Liver (tissue), 9 donors: Measurements from ENCODE around the gene CHST12. TPM values are rescaled to one million over a fixed set of nuclear protein-coding genes. Genes with fewer than 3 reads are reported as not detected.
"Not testable (repeated sequence)": the region's sequence is repeated elsewhere in the genome, so short reads cannot be mapped to it uniquely, and the experiment has no call there.

Experiments
- DNase-seq: peaks from one replicate; pipeline ENCODE4 v3.0.0-alpha.2; 2017; ENCODE audit warnings: low spot score
- H3K27ac ChIP-seq, 2 donors: one replicate each; pipeline ENCODE4 v1.7.0; 2013; ENCODE audit warnings: inconsistent platforms in 2 of 2, low read length in 2 of 2, control low read depth in 1 of 2, low read depth in 1 of 2, mild to moderate bottlenecking in 1 of 2
- H3K27me3 ChIP-seq, 4 donors: one replicate each; pipeline versions ENCODE4 v1.6.1 to v1.7.0; 2013; ENCODE audit warnings: low read length in 3 of 4, inconsistent platforms in 1 of 4, mild to moderate bottlenecking in 1 of 4, moderate library complexity in 1 of 4; ENCODE audit not compliant: control insufficient read depth in 4 of 4, insufficient read depth in 4 of 4
- H3K36me3 ChIP-seq, 4 donors: one replicate each; pipeline versions ENCODE4 v1.6.1 to v1.7.0; 2013; ENCODE audit warnings: low read length in 3 of 4, mild to moderate bottlenecking in 3 of 4, low read depth in 1 of 4, moderate library complexity in 1 of 4; ENCODE audit not compliant: control insufficient read depth in 4 of 4, insufficient read depth in 3 of 4
- H3K4me1 ChIP-seq, 4 donors: one replicate each; pipeline versions ENCODE4 v1.6.1 to v1.7.0; 2013; ENCODE audit warnings: low read length in 3 of 4, mild to moderate bottlenecking in 3 of 4, moderate library complexity in 1 of 4; ENCODE audit not compliant: control insufficient read depth in 4 of 4, insufficient read depth in 4 of 4
- H3K4me3 ChIP-seq, 3 donors: one replicate each; pipeline versions ENCODE4 v1.6.1 to v1.7.0; 2013; ENCODE audit warnings: low read length in 3 of 3, control low read depth in 1 of 3, low read depth in 1 of 3, mild to moderate bottlenecking in 1 of 3
- H3K9ac ChIP-seq, 2 donors: one replicate each; pipeline ENCODE4 v1.7.0; 2013; ENCODE audit warnings: low read length in 2 of 2, mild to moderate bottlenecking in 2 of 2, moderate library complexity in 2 of 2, control low read depth in 1 of 2, low read depth in 1 of 2
- H3K9me3 ChIP-seq, 4 donors: one replicate each; pipeline versions ENCODE4 v1.6.1 to v1.7.0; 2013; ENCODE audit warnings: low read length in 3 of 4; ENCODE audit not compliant: control insufficient read depth in 4 of 4
- EGR1 ChIP-seq, 2 donors: IDR thresholded peaks; 2 replicates each; pipeline ENCODE4 v1.6.1; 2016 to 2018; ENCODE audit warnings: antibody characterized with exemption in 2 of 2, low read depth in 2 of 2
- FOXA1 ChIP-seq: IDR thresholded peaks from 2 replicates; pipeline ENCODE4 v1.6.1; 2016; ENCODE audit warnings: antibody characterized with exemption
- FOXA2 ChIP-seq: IDR thresholded peaks from 2 replicates; pipeline ENCODE4 v1.6.1; 2016; ENCODE audit warnings: antibody characterized with exemption
- GABPA ChIP-seq, 2 donors: IDR thresholded peaks in 1 of 2; conservative IDR thresholded peaks in 1 of 2; 2 replicates each; pipeline ENCODE4 v1.6.1; 2016; ENCODE audit warnings: antibody characterized with exemption in 2 of 2, mild to moderate bottlenecking in 1 of 2, moderate library complexity in 1 of 2
- HNF4A ChIP-seq, 2 donors: conservative IDR thresholded peaks; 2 replicates each; pipeline ENCODE4 v1.6.1; 2016; ENCODE audit warnings: antibody characterized with exemption in 2 of 2, mild to moderate bottlenecking in 2 of 2
- NR2F2 ChIP-seq: IDR thresholded peaks from 2 replicates; pipeline ENCODE4 v1.6.1; 2016; ENCODE audit warnings: antibody characterized with exemption
- RAD21 ChIP-seq, 2 donors: IDR thresholded peaks; 2 replicates each; pipeline ENCODE4 v1.6.1; 2016; ENCODE audit warnings: antibody characterized with exemption in 2 of 2, mild to moderate bottlenecking in 2 of 2
- RXRA ChIP-seq, 2 donors: IDR thresholded peaks; 2 replicates each; pipeline ENCODE4 v1.6.1; 2017 to 2018; ENCODE audit warnings: antibody characterized with exemption in 2 of 2, mild to moderate bottlenecking in 1 of 2
- SP1 ChIP-seq: IDR thresholded peaks from 2 replicates; pipeline ENCODE4 v1.6.1; 2018; ENCODE audit warnings: antibody characterized with exemption, mild to moderate bottlenecking
- TAF1 ChIP-seq: conservative IDR thresholded peaks from 2 replicates; pipeline ENCODE4 v1.6.1; 2016; ENCODE audit warnings: antibody characterized with exemption, mild to moderate bottlenecking
- YY1 ChIP-seq: IDR thresholded peaks from 2 replicates; pipeline ENCODE4 v1.6.1; 2016; ENCODE audit warnings: antibody characterized with exemption, mild to moderate bottlenecking
- WGBS: extraction: QIAGEN DNeasy Blood & Tissue Kit; methylation state at CpG from one replicate; pipeline ENCODE4 v1.1.7; 2013; 5-methylcytosine and 5-hydroxymethylcytosine counted together
- polyA plus RNA-seq, 2 donors: library from polyadenylated mRNA; stranded (reverse) in 1 of 2; unstranded in 1 of 2; fragments of 200-250 nt in 1 of 2; fragments of >200 nt in 1 of 2; fragmentation: Nextera tagmentation in 1 of 2; extraction: Ambion mirVana in 1 of 2; gene quantifications; one replicate each; pipeline versions ENCODE4 v1.2.1 to v1.2.3, GENCODE V29; 2013 to 2015
- total RNA-seq, 2 donors: library from RNA; depleted of rRNA; stranded (reverse); fragments of >200 nt; gene quantifications; one replicate each; pipeline ENCODE4 v1.2.3, GENCODE V29; 2014
- TF ChIP-seq, protein P1 (sequence below): IDR thresholded peaks from 2 replicates; pipeline ENCODE4 v1.6.1; 2016; ENCODE audit warnings: antibody characterized with exemption, mild to moderate bottlenecking
- TF ChIP-seq, protein P2 (sequence below): IDR thresholded peaks from 2 replicates; pipeline ENCODE4 v1.6.1; 2016; ENCODE audit warnings: antibody characterized with exemption
- TF ChIP-seq, protein P3 (sequence below): IDR thresholded peaks from 2 replicates; pipeline ENCODE4 v1.6.1; 2016; ENCODE audit warnings: antibody characterized with exemption
- TF ChIP-seq, protein P4 (sequence below): IDR thresholded peaks from 2 replicates; pipeline ENCODE4 v1.6.1; 2016; ENCODE audit warnings: antibody characterized with exemption
- donor health status: healthy.
- donor health status: healthy.
- donor health status: healthy.
- donor health status: healthy.
- donor health status: healthy.

Gene CHST12
- total and polyA plus RNA-seq, 4 donors = 3.2 to 11.9 (median 5.2) TPM

DNA sequence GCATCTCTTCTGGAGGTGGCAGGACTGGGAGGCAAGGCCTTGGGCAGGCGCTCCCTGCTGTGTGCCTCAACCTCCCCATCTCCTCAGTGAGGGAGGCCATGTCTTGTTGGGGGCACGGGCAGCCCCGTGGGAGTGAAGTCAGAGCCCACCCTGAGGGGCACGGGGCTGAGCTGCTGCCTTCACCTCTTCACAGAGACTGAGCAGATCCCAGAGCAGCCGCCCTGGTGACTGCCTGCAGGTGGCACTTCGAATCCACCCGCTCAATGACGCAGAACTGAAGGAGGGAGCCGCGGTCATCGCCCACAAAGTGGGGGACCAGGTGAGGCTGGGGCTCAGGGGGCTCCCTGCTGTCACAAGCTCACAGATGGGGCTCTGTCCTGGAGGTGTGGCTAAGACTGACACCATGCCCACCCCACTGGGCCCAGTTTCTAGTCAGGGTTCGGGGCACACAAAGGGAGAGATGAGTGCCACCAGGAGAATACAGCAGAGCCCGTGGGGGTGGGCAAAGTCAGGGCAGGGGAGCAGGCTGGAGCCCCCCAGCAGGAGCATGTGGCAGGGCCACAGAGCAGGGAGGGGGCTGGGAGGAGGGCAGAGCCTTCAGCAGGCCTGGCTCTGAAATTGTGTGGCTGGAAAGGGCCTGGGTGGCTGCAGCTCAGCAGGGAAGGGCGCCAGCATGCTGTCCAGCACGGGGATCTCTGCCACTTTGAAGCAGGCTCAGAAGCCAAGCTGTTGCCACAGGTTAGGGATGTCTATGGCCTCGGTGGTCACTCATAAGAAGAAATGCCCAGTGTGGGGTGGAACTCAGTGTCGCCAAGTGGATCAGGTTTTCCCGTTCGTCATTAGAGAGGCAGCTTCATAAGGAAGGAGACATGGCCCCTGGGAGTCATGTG is 18.8 kb upstream of the CHST12 start:
- H3K36me3 ChIP-seq = peaks cover 5 to 30% (median 19%) of the 10 kb centered on the region in 4 donors
- no peak for DNase-seq

DNA sequence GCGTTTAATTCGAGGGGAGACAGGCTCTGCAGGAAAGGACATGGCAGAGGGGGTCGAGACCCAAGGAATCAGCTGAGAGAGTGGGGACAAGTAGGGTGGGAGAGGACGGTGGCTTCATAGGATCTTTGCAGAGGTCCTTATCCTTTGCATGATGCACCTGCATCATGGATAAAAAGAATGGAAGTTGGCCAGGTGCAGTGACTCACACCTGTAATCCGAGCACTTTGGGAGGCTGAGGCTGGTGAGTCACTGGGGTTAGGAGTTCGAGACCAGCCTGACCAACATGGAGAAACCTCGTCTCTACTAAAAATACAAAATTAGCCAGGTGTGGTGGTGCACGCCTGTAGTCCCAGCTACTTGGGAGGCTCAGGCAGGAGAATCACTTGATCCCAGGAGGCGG is 17.3 kb upstream of the CHST12 start:
- WGBS = 97% methylated on average over 9 of the region's 9 CpGs
- H3K9me3 ChIP-seq = not testable (repeated sequence)

More for the DNA sequence above, 18.8 kb upstream of the CHST12 start:
- Histone ChIP-seq H3K27me3 (no peaks in the 10 kb centered on the region), H3K4me3 (no peak overlapping the region), H3K27ac (no peak overlapping the region), H3K4me1 (no peaks in the 10 kb centered on the region), H3K9me3 (no peaks in the 10 kb centered on the region), H3K9ac (no peak overlapping the region)
- TF ChIP-seq RXRA (IDR thresholded peaks at IDR 0.05) = no peak
- TF ChIP-seq RAD21 (IDR thresholded peaks at IDR 0.05) = no peak
- TF ChIP-seq FOXA2 = no peak
- WGBS = 91% methylated on average over 19 of the region's 19 CpGs

GRCh38 chr7:2386964-2387669 is 16.3 kb upstream of the CHST12 start:
- H3K9me3 ChIP-seq = no peaks in the 10 kb centered on the region
- TF ChIP-seq, protein P1, sequence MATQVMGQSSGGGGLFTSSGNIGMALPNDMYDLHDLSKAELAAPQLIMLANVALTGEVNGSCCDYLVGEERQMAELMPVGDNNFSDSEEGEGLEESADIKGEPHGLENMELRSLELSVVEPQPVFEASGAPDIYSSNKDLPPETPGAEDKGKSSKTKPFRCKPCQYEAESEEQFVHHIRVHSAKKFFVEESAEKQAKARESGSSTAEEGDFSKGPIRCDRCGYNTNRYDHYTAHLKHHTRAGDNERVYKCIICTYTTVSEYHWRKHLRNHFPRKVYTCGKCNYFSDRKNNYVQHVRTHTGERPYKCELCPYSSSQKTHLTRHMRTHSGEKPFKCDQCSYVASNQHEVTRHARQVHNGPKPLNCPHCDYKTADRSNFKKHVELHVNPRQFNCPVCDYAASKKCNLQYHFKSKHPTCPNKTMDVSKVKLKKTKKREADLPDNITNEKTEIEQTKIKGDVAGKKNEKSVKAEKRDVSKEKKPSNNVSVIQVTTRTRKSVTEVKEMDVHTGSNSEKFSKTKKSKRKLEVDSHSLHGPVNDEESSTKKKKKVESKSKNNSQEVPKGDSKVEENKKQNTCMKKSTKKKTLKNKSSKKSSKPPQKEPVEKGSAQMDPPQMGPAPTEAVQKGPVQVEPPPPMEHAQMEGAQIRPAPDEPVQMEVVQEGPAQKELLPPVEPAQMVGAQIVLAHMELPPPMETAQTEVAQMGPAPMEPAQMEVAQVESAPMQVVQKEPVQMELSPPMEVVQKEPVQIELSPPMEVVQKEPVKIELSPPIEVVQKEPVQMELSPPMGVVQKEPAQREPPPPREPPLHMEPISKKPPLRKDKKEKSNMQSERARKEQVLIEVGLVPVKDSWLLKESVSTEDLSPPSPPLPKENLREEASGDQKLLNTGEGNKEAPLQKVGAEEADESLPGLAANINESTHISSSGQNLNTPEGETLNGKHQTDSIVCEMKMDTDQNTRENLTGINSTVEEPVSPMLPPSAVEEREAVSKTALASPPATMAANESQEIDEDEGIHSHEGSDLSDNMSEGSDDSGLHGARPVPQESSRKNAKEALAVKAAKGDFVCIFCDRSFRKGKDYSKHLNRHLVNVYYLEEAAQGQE = no peak
- TF ChIP-seq TAF1 = no peak
- TF ChIP-seq, protein P2, sequence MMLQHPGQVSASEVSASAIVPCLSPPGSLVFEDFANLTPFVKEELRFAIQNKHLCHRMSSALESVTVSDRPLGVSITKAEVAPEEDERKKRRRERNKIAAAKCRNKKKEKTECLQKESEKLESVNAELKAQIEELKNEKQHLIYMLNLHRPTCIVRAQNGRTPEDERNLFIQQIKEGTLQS = no peak
- no peak for TF ChIP-seq GABPA (IDR thresholded peaks at IDR 0.05 in 1 of 2, conservative IDR thresholded peaks at IDR 0.05 in 1 of 2)
- TF ChIP-seq FOXA1 = no peak
- TF ChIP-seq, protein P3, sequence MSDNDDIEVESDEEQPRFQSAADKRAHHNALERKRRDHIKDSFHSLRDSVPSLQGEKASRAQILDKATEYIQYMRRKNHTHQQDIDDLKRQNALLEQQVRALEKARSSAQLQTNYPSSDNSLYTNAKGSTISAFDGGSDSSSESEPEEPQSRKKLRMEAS = no peak
- TF ChIP-seq SP1 = no peak
- no peak for TF ChIP-seq FOXA2
- no peak for TF ChIP-seq HNF4A (conservative IDR thresholded peaks at IDR 0.05)
- TF ChIP-seq, protein P4, sequence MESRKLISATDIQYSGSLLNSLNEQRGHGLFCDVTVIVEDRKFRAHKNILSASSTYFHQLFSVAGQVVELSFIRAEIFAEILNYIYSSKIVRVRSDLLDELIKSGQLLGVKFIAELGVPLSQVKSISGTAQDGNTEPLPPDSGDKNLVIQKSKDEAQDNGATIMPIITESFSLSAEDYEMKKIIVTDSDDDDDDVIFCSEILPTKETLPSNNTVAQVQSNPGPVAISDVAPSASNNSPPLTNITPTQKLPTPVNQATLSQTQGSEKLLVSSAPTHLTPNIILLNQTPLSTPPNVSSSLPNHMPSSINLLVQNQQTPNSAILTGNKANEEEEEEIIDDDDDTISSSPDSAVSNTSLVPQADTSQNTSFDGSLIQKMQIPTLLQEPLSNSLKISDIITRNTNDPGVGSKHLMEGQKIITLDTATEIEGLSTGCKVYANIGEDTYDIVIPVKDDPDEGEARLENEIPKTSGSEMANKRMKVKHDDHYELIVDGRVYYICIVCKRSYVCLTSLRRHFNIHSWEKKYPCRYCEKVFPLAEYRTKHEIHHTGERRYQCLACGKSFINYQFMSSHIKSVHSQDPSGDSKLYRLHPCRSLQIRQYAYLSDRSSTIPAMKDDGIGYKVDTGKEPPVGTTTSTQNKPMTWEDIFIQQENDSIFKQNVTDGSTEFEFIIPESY = no peak
- TF ChIP-seq NR2F2 = no peak
- TF ChIP-seq EGR1 (IDR thresholded peaks at IDR 0.05; ENCODE audit: low read depth in 2 of 2) = no peak
- TF ChIP-seq YY1 = no peak
- TF ChIP-seq RAD21 (IDR thresholded peaks at IDR 0.05) = no peak
- H3K4me3 ChIP-seq = no peak overlapping the region
- no peak overlapping the region for H3K9ac ChIP-seq
- DNase-seq = no peak
- H3K27ac ChIP-seq = no peak overlapping the region
- 91% methylated on average over 17 of the region's 17 CpGs for WGBS
- H3K36me3 ChIP-seq = peaks cover 0 to 6% (median 1%) of the 10 kb centered on the region in 4 donors
- H3K27me3 ChIP-seq = no peaks in the 10 kb centered on the region
- no peaks in the 10 kb centered on the region for H3K4me1 ChIP-seq

More for the DNA sequence above, 17.3 kb upstream of the CHST12 start:
- not testable (repeated sequence) for H3K4me3 ChIP-seq, H3K27me3 ChIP-seq, H3K9ac ChIP-seq, H3K27ac ChIP-seq, H3K4me1 ChIP-seq, DNase-seq
- peaks cover 0 to 14% (median 7%) of the 10 kb centered on the region in 4 donors for H3K36me3 ChIP-seq
